ENCODE results near the gene BCL11B. TPM values are rescaled to one million over a fixed set of nuclear protein-coding genes. Genes with fewer than 3 reads are reported as not detected.

The BCL11B gene
- total and polyA plus RNA-seq, 10 of the 15 experiments (the other 5 are each of a cell fraction or from before 2014, with no cell fraction given), result 0.38 to 5.5 (median 1.3) TPM

- ChIA-PET SMC1A (ENCODE audit: uncharacterized antibody, unreplicated experiment) (no interaction called here), RAD21 (ENCODE audit: unreplicated experiment) (no interaction called here), POLR2A (no interaction called here), CTCF (no interaction called here)
- ATAC-seq (no peak), FAIRE-seq (no peak), DNase-seq (ENCODE audit: low read depth, low spot score) (no peak)
- Histone ChIP-seq H3K4me2 (ENCODE audit: control insufficient read depth, insufficient read depth) (no peak overlapping the region), H3K9ac (ENCODE audit: control insufficient read depth, insufficient read depth, low read length) (no peak overlapping the region), H3K4me3 (no peak overlapping the region), H3K27me3 (replicated peaks in 1 of 2; ENCODE audit: control insufficient read depth in 2 of 2, insufficient read depth in 2 of 2, low read length in 1 of 2) (no peaks in the 10 kb centered on the region), H4K20me1 (ENCODE audit: control insufficient read depth, insufficient read depth) (no peaks in the 10 kb centered on the region), H3K4me1 (ENCODE audit: control insufficient read depth, insufficient read depth, low read length) (no peaks in the 10 kb centered on the region), H3K36me3 (ENCODE audit: control insufficient read depth in 2 of 2, insufficient read depth in 2 of 2, low read length in 1 of 2) (no peaks in the 10 kb centered on the region), H3K79me2 (ENCODE audit: control insufficient read depth, insufficient read depth, low read length) (no peaks in the 10 kb centered on the region), H3K9me3 (replicated peaks; ENCODE audit: control insufficient read depth, insufficient read depth, low read length) (no peaks in the 10 kb centered on the region), H3K27ac (ENCODE audit: control insufficient read depth, insufficient read depth) (no peak overlapping the region), H2AFZ (ENCODE audit: control insufficient read depth, low read depth, low read length) (no peak overlapping the region)
- intact Hi-C loops (cut with micrococcal nuclease; ENCODE audit: unreplicated experiment) (no loop called here), in situ Hi-C loops (cut with MboI) (no loop called here)
- 15% methylated on average over 15 of the region's 15 CpGs for WGBS (ENCODE audit: insufficient coverage, insufficient replicate concordance, low lambda C conversion rate, missing lambda C conversion rate)
- BruUV-seq (replicated peaks), result no TSS peak
- TF ChIP-seq CTCF (IDR thresholded peaks at IDR 0.05 in 2 of 3, conservative IDR thresholded peaks at IDR 0.05 in 1 of 3; ENCODE audit: control insufficient read depth in 2 of 3, extremely low read depth in 1 of 3, insufficient read depth in 1 of 3, low read depth in 3 of 3, low read length in 3 of 3) (no peak), ZNF687 (IDR thresholded peaks at IDR 0.05) (no peak)
Measured at GRCh38 chr14:99195602-99196309, 76.2 kb downstream of the BCL11B start.
